Measurements from ENCODE around the gene PCYT1B. TPM values are rescaled to one million over a fixed set of nuclear protein-coding genes. Genes with fewer than 3 reads are reported as not detected.

The PCYT1B gene
- total and polyA plus RNA-seq, 2 of the 13 experiments (the other 11 are each of a cell fraction or from before 2014, with no cell fraction given), result 6.1 to 9.2 TPM

DNA sequence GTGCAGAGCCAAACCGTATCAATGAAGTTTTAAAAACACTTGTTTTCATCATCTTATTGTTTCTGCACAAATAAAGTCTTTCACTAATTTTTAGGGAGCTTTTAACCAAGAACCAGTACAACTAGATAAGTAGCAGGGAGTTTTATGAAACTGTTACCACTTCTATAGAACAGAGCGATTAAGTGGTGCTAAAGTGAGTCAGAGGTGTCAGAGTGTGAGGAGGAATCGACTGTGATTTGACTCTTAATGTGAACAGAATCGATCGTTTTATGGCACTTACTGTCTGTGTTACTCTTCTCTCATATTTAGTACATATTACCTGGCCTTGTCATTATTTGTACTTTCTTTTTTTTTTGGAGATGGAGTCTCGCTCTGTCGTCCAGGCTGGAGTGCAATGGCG is 138.8 kb downstream of the PCYT1B start (continued):
- no peak for TF ChIP-seq PHF5A (CRISPR knock-in tag; IDR thresholded peaks at IDR 0.05; ENCODE audit: low read depth, unreplicated experiment)
- TF ChIP-seq, protein P1, sequence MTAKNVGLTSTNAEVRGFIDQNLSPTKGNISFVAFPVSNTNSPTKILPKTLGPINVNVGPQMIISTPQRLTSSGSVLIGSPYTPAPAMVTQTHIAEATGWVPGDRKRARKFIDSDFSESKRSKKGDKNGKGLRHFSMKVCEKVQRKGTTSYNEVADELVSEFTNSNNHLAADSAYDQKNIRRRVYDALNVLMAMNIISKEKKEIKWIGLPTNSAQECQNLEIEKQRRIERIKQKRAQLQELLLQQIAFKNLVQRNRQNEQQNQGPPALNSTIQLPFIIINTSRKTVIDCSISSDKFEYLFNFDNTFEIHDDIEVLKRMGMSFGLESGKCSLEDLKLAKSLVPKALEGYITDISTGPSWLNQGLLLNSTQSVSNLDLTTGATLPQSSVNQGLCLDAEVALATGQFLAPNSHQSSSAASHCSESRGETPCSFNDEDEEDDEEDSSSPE (CRISPR knock-in tag; IDR thresholded peaks at IDR 0.05), result no peak
- no peak for TF ChIP-seq ZNF24 (IDR thresholded peaks at IDR 0.05)
- TF ChIP-seq ATF7 (IDR thresholded peaks at IDR 0.05), result no peak
- TF ChIP-seq ATF7 (CRISPR knock-in tag; IDR thresholded peaks at IDR 0.05), result no peak
- no peak for TF ChIP-seq ZKSCAN8 (CRISPR knock-in tag; IDR thresholded peaks at IDR 0.05; ENCODE audit: borderline replicate concordance)
- TF ChIP-seq KLF6 (CRISPR knock-in tag; IDR thresholded peaks at IDR 0.05), result no peak
- TF ChIP-seq ZNF792 (CRISPR knock-in tag; IDR thresholded peaks at IDR 0.05), result no peak
- no peak for TF ChIP-seq RFX1 (IDR thresholded peaks at IDR 0.05)
- TF ChIP-seq, protein P2, sequence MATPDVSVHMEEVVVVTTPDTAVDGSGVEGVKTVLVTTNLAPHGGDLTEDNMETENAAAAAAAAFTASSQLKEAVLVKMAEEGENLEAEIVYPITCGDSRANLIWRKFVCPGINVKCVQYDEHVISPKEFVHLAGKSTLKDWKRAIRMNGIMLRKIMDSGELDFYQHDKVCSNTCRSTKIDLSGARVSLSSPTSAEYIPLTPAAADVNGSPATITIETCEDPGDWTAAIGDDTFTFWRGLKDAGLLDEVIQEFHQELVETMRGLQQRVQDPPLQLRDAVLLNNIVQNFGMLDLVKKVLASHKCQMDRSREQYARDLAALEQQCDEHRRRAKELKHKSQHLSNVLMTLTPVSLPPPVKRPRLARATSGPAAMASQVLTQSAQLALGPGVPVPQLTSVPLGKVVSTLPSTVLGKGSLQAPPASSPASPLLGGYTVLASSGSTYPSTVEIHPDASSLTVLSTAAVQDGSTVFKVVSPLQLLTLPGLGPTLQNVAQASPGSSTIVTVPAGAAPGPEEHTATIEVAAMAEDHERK (CRISPR knock-in tag; IDR thresholded peaks at IDR 0.05; ENCODE audit: low read depth), result no peak
- TF ChIP-seq IRF2 (CRISPR knock-in tag; IDR thresholded peaks at IDR 0.05), result no peak

Small RNAs within 50 kb of the gene (small RNA-seq; reads per million reads assigned to genes)
- gene SNRPEP9 (ENCODE audit: insufficient read depth in 2 of 3, insufficient read length in 3 of 3, low read depth in 2 of 3, low replicate concordance in 1 of 3), result 0 reads per million in 3 experiments

Other genes with a start within 250 kb of the PCYT1B start
- 9.1 and 13.3 TPM in 2 replicates for gene PDK3, start 182.1 kb downstream of the PCYT1B start, total RNA-seq (2016; rRNA removed; fragmentation: Illumina TruSeq; extraction: Trizol)
- gene PDK3, start 182.1 kb downstream of the PCYT1B start, polyA plus RNA-seq (2011; rRNA removed), result 7.3 and 10.5 TPM in 2 replicates
- 26.5 and 38.2 TPM in 2 replicates for gene POLA1, start 46.6 kb upstream of the PCYT1B start, total RNA-seq (2016; rRNA removed; fragmentation: Illumina TruSeq; extraction: Trizol)
- gene POLA1, start 46.6 kb upstream of the PCYT1B start, polyA plus RNA-seq (2011; rRNA removed), result 2.1 and 3.3 TPM in 2 replicates

Data from HepG2 (cell line).